IgD-negative memory B cell (primary cell): ENCODE measurements around the gene USP9Y. TPM values are rescaled to one million over a fixed set of nuclear protein-coding genes. Genes with fewer than 3 reads are reported as not detected.

Source experiments
- H3K27ac Mint-ChIP-seq, 3 donors: one replicate each; pipeline ENCODE4 v1.8.0; 2020 to 2022; ENCODE audit warnings: mild to moderate bottlenecking in 3 of 3, mixed read lengths in 3 of 3, moderate library complexity in 1 of 3
- H3K27me3 Mint-ChIP-seq: one replicate; pipeline ENCODE4 v1.8.0; 2021; ENCODE audit warnings: mixed read lengths
- H3K36me3 Mint-ChIP-seq: one replicate; pipeline ENCODE4 v1.8.0; 2020; ENCODE audit warnings: mild to moderate bottlenecking, mixed read lengths
- H3K4me1 Mint-ChIP-seq, 3 donors: one replicate each; pipeline ENCODE4 v1.8.0; 2020 to 2022; ENCODE audit warnings: mixed read lengths in 3 of 3, mild to moderate bottlenecking in 1 of 3
- H3K4me3 Mint-ChIP-seq, 4 donors: one replicate each; pipeline ENCODE4 v1.8.0; 2020 to 2022; ENCODE audit warnings: mild to moderate bottlenecking in 4 of 4, mixed read lengths in 4 of 4, moderate library complexity in 3 of 4
- H3K9me3 Mint-ChIP-seq, 3 donors: one replicate each; pipeline ENCODE4 v1.8.0; 2020 to 2021; ENCODE audit warnings: mixed read lengths in 3 of 3, mild to moderate bottlenecking in 1 of 3
- polyA plus RNA-seq: library from polyadenylated mRNA; unstranded; fragments of 300-500 nt; fragmentation: Illumina TruSeq; gene quantifications from one replicate; pipeline ENCODE4 v1.2.3, GENCODE V29; 2021

USP9Y gene
- polyA plus RNA-seq, 1 donor from 2014 or later = not detected

DNA sequence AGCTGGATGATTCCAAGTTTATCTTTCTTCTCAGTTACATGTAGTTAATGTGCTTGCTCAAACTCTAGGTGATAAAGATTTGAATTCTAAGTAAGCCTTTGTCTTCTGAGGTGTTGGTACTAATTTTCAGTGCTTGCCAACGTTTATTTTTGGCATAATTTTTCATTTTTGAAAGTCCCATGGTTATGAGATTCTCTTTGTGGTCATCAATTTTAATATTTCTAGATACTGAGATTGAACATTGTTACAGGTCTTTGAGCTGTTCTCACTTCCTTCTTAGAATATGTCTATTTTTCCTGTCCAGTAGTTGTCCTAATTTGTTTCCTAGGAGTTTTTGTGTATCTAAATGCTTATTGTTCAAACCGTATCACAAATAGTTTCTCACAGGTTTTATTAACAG, 40.4 kb downstream of the USP9Y start:
- no peak overlapping the region for H3K27ac Mint-ChIP-seq
- H3K27me3 Mint-ChIP-seq = no peaks in the 10 kb centered on the region
- no peaks in the 10 kb centered on the region for H3K36me3 Mint-ChIP-seq
- no peak overlapping the region for H3K4me3 Mint-ChIP-seq
- H3K4me1 Mint-ChIP-seq = no peaks in the 10 kb centered on the region
- H3K9me3 Mint-ChIP-seq = no peaks in the 10 kb centered on the region

DNA sequence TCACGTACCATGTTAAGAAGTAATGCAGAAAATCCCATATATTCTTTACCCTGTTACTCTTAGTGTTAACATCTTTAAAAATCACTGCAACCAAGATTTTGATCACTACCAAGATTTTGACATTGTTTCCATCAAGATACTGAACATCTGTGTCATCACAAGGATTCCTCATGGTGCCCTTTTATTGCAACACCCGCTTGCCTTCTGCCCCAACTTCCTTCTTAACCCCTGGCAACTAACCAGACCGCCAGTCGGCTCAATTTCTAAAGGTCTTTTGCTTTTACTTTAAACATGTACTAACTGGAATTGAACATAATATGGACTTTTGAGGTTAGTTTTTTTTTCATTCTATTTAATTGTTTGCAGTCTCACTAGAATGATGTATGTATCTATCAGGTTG, 41.7 kb downstream of the USP9Y start:
- no peak overlapping the region for H3K27ac Mint-ChIP-seq
- no peaks in the 10 kb centered on the region for H3K4me1 Mint-ChIP-seq
- H3K27me3 Mint-ChIP-seq = no peaks in the 10 kb centered on the region
- no peaks in the 10 kb centered on the region for H3K36me3 Mint-ChIP-seq
- H3K9me3 Mint-ChIP-seq = no peaks in the 10 kb centered on the region
- no peak overlapping the region for H3K4me3 Mint-ChIP-seq

DNA sequence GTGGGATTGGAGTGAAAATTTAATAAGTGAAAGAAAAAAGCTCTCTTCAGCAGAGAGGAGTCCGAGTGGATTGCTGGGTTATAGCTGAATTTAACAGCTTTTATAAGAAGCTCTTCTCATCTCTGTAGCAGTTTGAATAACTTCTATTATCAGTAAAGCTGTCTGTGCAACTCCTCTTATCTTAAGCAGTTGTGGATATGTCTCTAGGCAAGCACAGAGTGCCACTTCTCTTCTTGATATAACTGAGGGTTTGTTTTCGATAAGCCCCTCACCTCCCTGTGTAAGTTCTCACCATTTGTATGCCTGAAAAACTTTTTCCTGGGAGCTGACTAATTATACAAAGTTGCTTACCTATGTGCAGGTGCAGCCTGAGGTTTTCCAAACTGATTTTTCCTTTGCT, 43.1 kb downstream of the USP9Y start:
- Mint-ChIP-seq H3K4me1 (no peaks in the 10 kb centered on the region), H3K27ac (no peak overlapping the region), H3K9me3 (no peaks in the 10 kb centered on the region), H3K4me3 (no peak overlapping the region), H3K27me3 (no peaks in the 10 kb centered on the region), H3K36me3 (no peaks in the 10 kb centered on the region)

DNA sequence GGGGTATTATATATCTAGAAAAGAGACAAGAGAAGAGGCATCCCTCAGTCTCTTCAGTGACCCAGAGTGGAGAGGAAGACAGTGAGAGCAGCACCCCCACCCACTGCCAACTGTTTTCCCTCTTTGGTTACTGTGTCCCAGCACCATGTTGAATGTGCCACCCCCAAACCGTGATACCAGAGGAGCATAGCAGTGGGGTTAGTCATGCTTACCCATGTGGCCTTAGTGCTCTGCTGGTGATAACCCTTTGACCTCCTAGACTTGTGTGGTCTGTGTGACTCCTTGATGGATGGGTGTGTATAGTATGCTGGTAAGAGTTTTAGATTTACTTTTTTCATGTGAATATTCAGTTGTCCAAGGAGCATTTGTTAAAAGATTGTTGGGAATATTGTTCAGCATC, 48.3 kb downstream of the USP9Y start:
- Mint-ChIP-seq H3K4me3 (no peak overlapping the region), H3K27ac (no peak overlapping the region), H3K36me3 (no peaks in the 10 kb centered on the region), H3K27me3 (no peaks in the 10 kb centered on the region), H3K4me1 (no peaks in the 10 kb centered on the region), H3K9me3 (no peaks in the 10 kb centered on the region)

DNA sequence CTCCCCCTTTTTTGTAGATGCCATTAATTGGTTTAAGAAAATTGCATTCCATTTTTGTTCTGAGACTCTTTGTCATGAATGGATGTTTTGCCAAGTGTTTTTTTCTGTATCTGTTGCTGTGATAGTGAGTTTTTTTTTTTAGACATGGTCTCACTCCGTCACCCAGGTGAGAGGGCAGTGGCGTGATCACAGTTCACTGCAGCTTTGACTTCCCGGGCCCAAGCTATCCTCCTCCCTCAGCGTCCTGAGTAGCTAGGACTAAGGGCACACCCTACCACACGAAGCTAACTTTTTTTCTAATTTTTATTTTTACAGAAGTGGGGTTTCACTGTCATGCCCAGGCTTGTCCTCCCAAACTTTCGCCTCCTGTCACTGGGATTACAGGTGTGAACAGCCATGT, 51.8 kb downstream of the USP9Y start:
- Mint-ChIP-seq H3K27me3 (no peaks in the 10 kb centered on the region), H3K4me1 (no peaks in the 10 kb centered on the region), H3K27ac (no peak overlapping the region), H3K4me3 (no peak overlapping the region), H3K9me3 (no peaks in the 10 kb centered on the region), H3K36me3 (no peaks in the 10 kb centered on the region)

DNA sequence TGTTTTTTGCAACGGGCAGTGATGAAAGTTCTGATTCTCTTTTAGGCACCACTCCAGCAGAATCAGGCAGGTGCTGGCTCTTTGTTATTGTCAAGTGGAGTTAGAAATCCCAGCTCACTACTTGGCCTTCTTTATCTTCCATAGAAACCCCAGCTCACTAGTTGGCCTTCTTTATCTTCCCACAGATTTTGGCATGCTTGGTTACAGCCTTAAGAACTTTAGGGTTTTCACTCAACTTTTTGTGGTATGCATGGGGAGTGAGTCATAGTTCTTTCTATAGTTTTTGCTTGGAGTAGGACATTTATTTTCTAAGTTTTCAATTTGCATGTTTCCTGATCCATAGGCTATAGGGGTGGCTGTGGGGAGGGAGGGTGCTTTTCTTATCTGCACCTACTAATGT, 55.0 kb downstream of the USP9Y start:
- H3K4me1 Mint-ChIP-seq = no peaks in the 10 kb centered on the region
- H3K9me3 Mint-ChIP-seq = no peaks in the 10 kb centered on the region
- H3K27ac Mint-ChIP-seq = no peak overlapping the region
- no peaks in the 10 kb centered on the region for H3K36me3 Mint-ChIP-seq
- H3K4me3 Mint-ChIP-seq = no peak overlapping the region
- no peaks in the 10 kb centered on the region for H3K27me3 Mint-ChIP-seq

DNA sequence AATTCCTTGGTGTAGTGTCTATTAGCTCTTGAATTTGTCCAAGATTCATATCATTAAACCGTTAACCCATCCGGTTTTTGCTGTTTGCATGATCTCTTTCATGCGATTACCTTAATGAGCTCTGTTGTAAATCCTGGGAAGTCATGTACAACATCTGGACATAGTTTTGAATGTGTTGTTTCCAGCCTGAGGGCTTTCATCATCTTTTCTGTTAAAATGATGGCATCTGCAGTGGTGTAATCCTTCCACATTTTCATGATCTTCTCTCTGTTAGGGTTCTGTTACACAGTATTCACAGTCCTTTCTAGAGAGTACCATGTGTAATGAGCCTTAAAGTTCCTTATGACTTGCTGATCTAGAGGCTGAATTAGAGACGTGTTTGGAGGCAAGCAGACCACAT, 64.9 kb downstream of the USP9Y start:
- H3K27ac Mint-ChIP-seq = no peak overlapping the region
- H3K36me3 Mint-ChIP-seq = no peaks in the 10 kb centered on the region
- no peak overlapping the region for H3K4me3 Mint-ChIP-seq

DNA sequence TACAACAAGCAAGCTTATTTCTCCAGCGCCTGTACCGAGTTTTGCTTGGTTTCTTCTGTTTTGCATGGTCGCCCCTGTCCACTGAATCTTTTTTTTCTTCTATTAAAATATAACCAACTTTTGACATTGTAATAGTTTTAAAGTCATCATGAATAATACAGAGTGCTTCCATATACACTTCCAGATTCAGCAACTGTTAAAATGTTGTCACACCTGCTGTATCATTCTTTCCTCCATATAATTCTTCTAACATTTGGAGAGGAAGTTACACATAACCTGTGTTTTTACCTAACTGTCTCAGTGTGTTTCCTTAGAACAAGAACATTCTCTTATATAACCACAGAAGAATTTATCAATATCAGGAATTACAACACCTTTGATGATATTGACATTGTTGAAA, 83.5 kb downstream of the USP9Y start:
- no peaks in the 10 kb centered on the region for H3K4me1 Mint-ChIP-seq
- H3K27me3 Mint-ChIP-seq = no peaks in the 10 kb centered on the region
- no peaks in the 10 kb centered on the region for H3K9me3 Mint-ChIP-seq
- H3K4me3 Mint-ChIP-seq = no peak overlapping the region
- H3K36me3 Mint-ChIP-seq = no peaks in the 10 kb centered on the region
- H3K27ac Mint-ChIP-seq = no peak overlapping the region

More for the DNA sequence above, 64.9 kb downstream of the USP9Y start:
- Mint-ChIP-seq H3K9me3 (no peaks in the 10 kb centered on the region), H3K27me3 (no peaks in the 10 kb centered on the region), H3K4me1 (no peaks in the 10 kb centered on the region)

DNA sequence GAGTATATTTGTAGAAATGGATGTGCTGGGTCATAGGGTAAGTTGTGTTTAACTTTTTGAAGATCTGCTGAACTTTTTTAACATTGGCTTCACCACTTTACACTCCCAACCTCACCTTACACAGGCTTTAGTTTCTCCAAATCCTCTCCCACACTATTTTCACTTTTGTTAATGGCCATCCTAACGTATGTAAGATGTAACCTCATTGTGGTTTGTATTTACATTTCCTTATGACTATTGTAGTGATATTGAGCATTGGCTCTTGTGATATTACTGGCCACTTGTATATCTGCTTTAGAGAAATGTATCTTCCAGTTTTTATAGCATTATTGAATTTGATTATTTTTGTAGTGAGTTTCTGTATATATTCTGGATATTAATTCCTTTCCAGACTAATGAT, 93.0 kb downstream of the USP9Y start:
- Mint-ChIP-seq H3K9me3 (no peaks in the 10 kb centered on the region), H3K27me3 (no peaks in the 10 kb centered on the region), H3K4me3 (no peak overlapping the region)

DNA sequence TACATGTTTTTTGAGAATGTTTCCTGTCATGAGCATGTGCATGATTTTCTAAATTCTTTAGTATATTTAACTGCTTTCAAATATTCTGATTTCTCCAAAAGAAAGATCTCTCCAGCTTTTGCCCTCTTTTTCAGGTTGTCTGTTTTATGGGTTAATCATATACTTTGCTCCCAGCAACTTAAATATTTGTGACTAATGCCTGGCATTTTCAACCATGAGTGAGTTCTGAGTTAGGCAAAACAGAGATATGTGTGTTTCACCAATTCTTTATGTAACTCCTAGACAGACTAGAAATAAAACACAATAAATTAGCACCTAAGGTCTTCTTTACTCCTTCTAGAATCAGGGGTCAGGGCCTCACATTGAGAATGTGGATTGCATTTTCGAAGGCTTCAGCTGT, 107.0 kb downstream of the USP9Y start:
- Mint-ChIP-seq H3K36me3 (no peaks in the 10 kb centered on the region), H3K4me3 (no peak overlapping the region), H3K4me1 (no peaks in the 10 kb centered on the region), H3K27me3 (no peaks in the 10 kb centered on the region), H3K9me3 (no peaks in the 10 kb centered on the region), H3K27ac (no peak overlapping the region)

More for the DNA sequence above, 93.0 kb downstream of the USP9Y start:
- Mint-ChIP-seq H3K27ac (no peak overlapping the region), H3K36me3 (no peaks in the 10 kb centered on the region), H3K4me1 (no peaks in the 10 kb centered on the region)

DNA sequence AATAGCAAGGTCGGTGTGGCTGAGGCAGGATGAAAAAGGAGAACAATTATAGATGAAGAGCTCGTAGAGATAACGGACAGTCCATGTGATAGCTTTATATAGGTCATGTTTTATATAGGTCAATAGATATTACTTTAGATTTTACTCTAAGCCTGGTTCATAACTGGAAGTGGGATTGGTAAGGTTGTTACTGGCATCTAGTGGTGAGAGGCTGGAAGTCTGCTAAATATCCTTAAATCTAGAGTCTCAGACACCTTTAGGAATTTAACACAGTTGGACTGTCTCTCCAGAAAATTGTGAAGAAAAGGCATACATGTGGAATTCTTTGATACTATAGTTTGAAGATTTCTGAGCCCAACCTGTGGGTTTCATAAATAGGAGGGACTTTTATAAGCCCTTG, 108.0 kb downstream of the USP9Y start:
- H3K4me1 Mint-ChIP-seq = no peaks in the 10 kb centered on the region
- no peaks in the 10 kb centered on the region for H3K36me3 Mint-ChIP-seq
- no peaks in the 10 kb centered on the region for H3K9me3 Mint-ChIP-seq
- no peak overlapping the region for H3K4me3 Mint-ChIP-seq
- H3K27me3 Mint-ChIP-seq = no peaks in the 10 kb centered on the region
- H3K27ac Mint-ChIP-seq = no peak overlapping the region

DNA sequence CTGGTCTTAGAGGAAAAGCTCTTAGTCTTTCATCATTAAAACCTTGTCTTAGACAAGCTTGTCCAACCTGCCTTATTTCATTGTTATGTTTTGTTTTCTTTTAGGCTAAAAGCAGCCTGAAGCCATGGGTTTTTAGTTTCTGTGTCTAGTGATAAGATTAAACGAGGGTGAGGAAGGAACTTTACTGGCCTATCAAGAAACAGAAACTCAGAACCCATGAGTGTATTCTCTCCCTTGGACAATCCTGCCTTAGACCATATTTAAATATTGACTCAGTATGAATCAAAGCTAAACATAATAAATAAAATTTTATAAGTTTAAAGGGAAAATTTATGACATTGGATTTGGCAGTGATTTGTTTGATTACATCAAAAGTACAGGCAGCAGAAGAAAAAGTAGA, 122.4 kb downstream of the USP9Y start:
- no peaks in the 10 kb centered on the region for H3K36me3 Mint-ChIP-seq

DNA sequence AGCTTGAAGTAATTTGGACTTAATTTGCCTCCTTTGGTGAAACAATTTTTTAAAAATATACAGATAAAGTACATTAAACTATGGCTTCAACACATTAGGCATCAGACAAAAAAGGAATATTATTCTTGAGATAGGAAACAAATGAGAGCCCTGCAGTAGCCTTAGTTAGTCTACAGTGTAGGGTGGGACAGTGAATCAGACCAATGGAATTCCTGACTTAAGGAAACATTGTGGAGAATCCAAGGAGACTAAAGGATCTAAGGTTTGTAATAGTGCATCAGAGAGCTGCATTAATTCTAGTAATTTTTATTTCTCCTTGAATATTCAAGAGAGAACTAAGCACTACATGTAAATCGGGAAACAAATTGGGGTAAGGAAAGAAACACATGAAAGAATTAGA, 125.8 kb downstream of the USP9Y start:
- Mint-ChIP-seq H3K9me3 (no peaks in the 10 kb centered on the region), H3K27ac (no peak overlapping the region), H3K36me3 (no peaks in the 10 kb centered on the region), H3K27me3 (no peaks in the 10 kb centered on the region), H3K4me3 (no peak overlapping the region), H3K4me1 (no peaks in the 10 kb centered on the region)

More for the DNA sequence above, 122.4 kb downstream of the USP9Y start:
- no peaks in the 10 kb centered on the region for H3K4me1 Mint-ChIP-seq
- no peaks in the 10 kb centered on the region for H3K9me3 Mint-ChIP-seq
- no peaks in the 10 kb centered on the region for H3K27me3 Mint-ChIP-seq
- H3K27ac Mint-ChIP-seq = no peak overlapping the region
- H3K4me3 Mint-ChIP-seq = no peak overlapping the region

DNA sequence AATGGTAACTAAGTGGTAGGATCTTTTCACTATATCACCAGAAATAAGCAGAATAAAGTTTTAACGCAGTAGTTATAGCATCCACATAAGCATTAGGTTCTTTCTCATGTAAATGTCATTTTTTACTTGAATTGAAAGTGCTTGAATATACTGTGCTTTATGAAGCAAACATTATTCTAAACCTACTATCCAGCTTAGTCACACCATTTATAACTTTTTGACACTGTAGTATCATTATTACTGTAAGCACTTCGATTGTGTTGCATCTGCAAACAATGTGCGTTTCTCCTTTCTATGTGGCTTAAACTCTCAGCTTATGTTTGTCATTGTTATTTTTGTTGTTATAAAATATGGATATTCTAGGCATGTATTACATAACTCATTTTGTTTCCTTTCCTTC, 132.3 kb downstream of the USP9Y start:
- no peak overlapping the region for H3K4me3 Mint-ChIP-seq
- H3K27me3 Mint-ChIP-seq = no peaks in the 10 kb centered on the region
- H3K4me1 Mint-ChIP-seq = no peaks in the 10 kb centered on the region
- no peaks in the 10 kb centered on the region for H3K9me3 Mint-ChIP-seq
- no peak overlapping the region for H3K27ac Mint-ChIP-seq
- H3K36me3 Mint-ChIP-seq = no peaks in the 10 kb centered on the region

DNA sequence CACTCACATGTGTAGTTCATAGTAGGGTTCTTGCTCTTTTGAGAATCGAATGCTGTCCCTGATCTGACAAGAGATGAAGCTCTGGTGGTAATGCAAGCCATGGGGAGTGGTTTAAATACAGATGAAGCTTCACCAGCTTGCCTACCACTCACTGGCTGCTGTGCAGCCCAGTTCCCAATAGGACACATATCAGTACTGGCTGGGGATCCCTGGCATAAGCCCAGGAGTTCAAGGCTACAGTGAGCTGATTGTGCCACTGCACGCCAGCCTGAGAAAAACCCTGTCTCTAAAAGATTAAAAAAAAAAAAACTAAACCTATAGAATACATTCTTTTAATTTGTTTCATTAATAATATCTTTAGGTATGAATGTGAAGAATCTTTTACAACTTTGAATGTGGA, 136.5 kb downstream of the USP9Y start:
- Mint-ChIP-seq H3K27ac (no peak overlapping the region), H3K36me3 (no peaks in the 10 kb centered on the region), H3K27me3 (no peaks in the 10 kb centered on the region), H3K4me3 (no peak overlapping the region), H3K9me3 (no peaks in the 10 kb centered on the region), H3K4me1 (no peaks in the 10 kb centered on the region)

DNA sequence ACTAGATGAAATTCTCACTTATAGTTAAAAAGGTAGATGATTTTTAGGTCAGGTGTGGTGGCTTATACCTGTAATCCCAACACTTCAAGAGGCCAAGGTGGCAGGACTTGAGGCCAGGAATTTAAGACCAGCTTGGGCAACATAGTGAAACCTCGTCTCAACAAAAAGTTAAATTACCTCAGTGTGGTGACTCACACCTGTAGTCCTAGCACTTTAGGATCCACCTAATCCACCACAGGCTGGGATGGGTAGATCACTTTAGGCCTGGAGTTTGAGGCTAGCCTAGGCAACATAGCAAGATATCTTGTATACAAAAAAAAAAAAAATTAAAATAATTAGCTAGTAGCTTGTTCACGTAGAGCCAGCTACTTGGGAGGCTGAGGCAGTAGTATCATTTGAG, 140.3 kb downstream of the USP9Y start:
- Mint-ChIP-seq H3K9me3 (no peaks in the 10 kb centered on the region), H3K27me3 (no peaks in the 10 kb centered on the region), H3K4me1 (no peaks in the 10 kb centered on the region), H3K27ac (no peak overlapping the region), H3K36me3 (no peaks in the 10 kb centered on the region), H3K4me3 (no peak overlapping the region)

DNA sequence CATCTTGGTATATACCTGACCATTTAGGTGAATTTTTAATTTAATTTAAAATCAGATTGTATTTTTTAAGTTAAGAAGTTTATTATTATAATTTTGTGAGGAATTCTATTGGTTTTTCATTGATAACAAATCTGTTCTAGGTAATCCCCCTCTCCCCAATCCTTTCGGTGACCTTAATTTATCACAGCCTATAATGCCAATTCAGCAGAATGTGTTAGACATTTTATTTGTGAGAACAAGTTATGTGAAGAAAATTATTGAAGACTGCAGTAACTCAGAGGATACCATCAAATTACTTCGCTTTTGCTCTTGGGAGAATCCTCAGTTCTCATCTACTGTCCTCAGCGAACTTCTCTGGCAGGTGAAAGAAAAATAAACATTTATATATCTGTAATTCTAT, 145.8 kb downstream of the USP9Y start:
- no peaks in the 10 kb centered on the region for H3K27me3 Mint-ChIP-seq
- no peak overlapping the region for H3K4me3 Mint-ChIP-seq
- no peaks in the 10 kb centered on the region for H3K9me3 Mint-ChIP-seq
- no peaks in the 10 kb centered on the region for H3K36me3 Mint-ChIP-seq
- H3K27ac Mint-ChIP-seq = no peak overlapping the region
- H3K4me1 Mint-ChIP-seq = no peaks in the 10 kb centered on the region
